Fibroblast of lung (primary cell): Measurements from ENCODE around the gene AFF2. TPM values are rescaled to one million over a fixed set of nuclear protein-coding genes. Genes with fewer than 3 reads are reported as not detected.
A peak's percentile ranks its signal among the peaks of the same experiment; 100 is the strongest.

Experiments used
- DNase-seq, 2 donors: peaks; one replicate each; pipeline versions ENCODE4 v3.0.0 to v3.0.0-alpha.2; 2010; ENCODE audit warnings: low read depth in 2 of 2
- H2AFZ ChIP-seq: 2 replicates; pipeline ENCODE4 v1.5.1; 2012; ENCODE audit warnings: low read length, control low read depth, inconsistent platforms
- H3K27ac ChIP-seq: 2 replicates; pipeline ENCODE4 v1.5.1; 2011; ENCODE audit warnings: low read length, control low read depth; ENCODE audit not compliant: insufficient read depth
- H3K27me3 ChIP-seq: 2 replicates; pipeline ENCODE4 v1.5.1; 2011; ENCODE audit warnings: mild to moderate bottlenecking, low read length; ENCODE audit not compliant: control insufficient read depth, insufficient read depth
- H3K36me3 ChIP-seq: 2 replicates; pipeline ENCODE4 v1.5.1; 2011; ENCODE audit warnings: low read length; ENCODE audit not compliant: control insufficient read depth, insufficient read depth
- H3K4me1 ChIP-seq: 2 replicates; pipeline ENCODE4 v1.5.1; 2011; ENCODE audit warnings: low read length; ENCODE audit not compliant: control insufficient read depth, insufficient read depth; ENCODE audit errors: extremely low read depth
- H3K4me2 ChIP-seq: 2 replicates; pipeline ENCODE4 v1.5.1; 2011; ENCODE audit warnings: low read length, control low read depth; ENCODE audit not compliant: insufficient read depth; ENCODE audit errors: extremely low read depth
- H3K4me3 ChIP-seq, 4 experiments: fragments of 200-600 bp in 1 of 4; sonication (generic) in 1 of 4; replicated peaks in 1 of 4; 2 replicates each; pipeline ENCODE4 v1.5.1; 2011 to 2016; ENCODE audit warnings: low read length in 4 of 4, low read depth in 3 of 4, mild to moderate bottlenecking in 3 of 4, control low read depth in 2 of 4, inconsistent platforms in 1 of 4, mixed read lengths in 1 of 4; ENCODE audit not compliant: insufficient read depth in 1 of 4; ENCODE audit errors: control extremely low read depth in 1 of 4
- H3K79me2 ChIP-seq: 2 replicates; pipeline ENCODE4 v1.5.1; 2012; ENCODE audit warnings: mild to moderate bottlenecking, low read length, inconsistent platforms; ENCODE audit not compliant: control insufficient read depth, insufficient read depth
- H3K9ac ChIP-seq: 2 replicates; pipeline ENCODE4 v1.5.1; 2011; ENCODE audit warnings: mild to moderate bottlenecking, low read length, control low read depth; ENCODE audit not compliant: insufficient read depth
- H3K9me3 ChIP-seq: 2 replicates; pipeline ENCODE4 v1.5.1; 2012; ENCODE audit warnings: low read depth, low read length; ENCODE audit not compliant: control insufficient read depth, insufficient read depth
- H4K20me1 ChIP-seq: 2 replicates; pipeline ENCODE4 v1.5.1; 2011; ENCODE audit warnings: low read length; ENCODE audit not compliant: control insufficient read depth, insufficient read depth; ENCODE audit errors: extremely low read depth
- CTCF ChIP-seq, 2 donors: IDR thresholded peaks in 1 of 2; conservative IDR thresholded peaks in 1 of 2; 1 replicate in 1 of 2; 2 replicates in 1 of 2; pipeline ENCODE4 v1.5.1; 2011 to 2012; ENCODE audit warnings: low read length in 2 of 2, control low read depth in 1 of 2, inconsistent platforms in 1 of 2, low read depth in 1 of 2, mild to moderate bottlenecking in 1 of 2
- EZH2 ChIP-seq: IDR thresholded peaks from 2 replicates; pipeline ENCODE4 v1.5.1; 2012; ENCODE audit warnings: low read length, control low read depth, mild to moderate bottlenecking; ENCODE audit errors: missing control alignments
- polyA plus RNA-seq, 2 donors: library from polyadenylated mRNA; depleted of rRNA in 1 of 2; stranded (reverse) in 1 of 2; unstranded in 1 of 2; fragments of >200 nt; gene quantifications; 2 replicates each; pipeline ENCODE4 v1.2.1, GENCODE V29; 2011 to 2012; ENCODE audit warnings: missing spikeins in 1 of 2
- total RNA-seq: library from RNA; depleted of rRNA; stranded (reverse); fragments of >200 nt; gene quantifications from 2 replicates; pipeline ENCODE4 v1.2.1, GENCODE V29; 2014

Gene AFF2
- total and polyA plus RNA-seq, 2 donors (not counting 1 experiment from before 2014, with no cell fraction given): under 0.01 to 0.05 TPM

GRCh38 chrX:148600131-148600530 is 99.7 kb downstream of the AFF2 start:
- Histone ChIP-seq H2AFZ (no peak overlapping the region), H3K27me3 (no peaks in the 10 kb centered on the region), H3K36me3 (no peaks in the 10 kb centered on the region), H3K79me2 (no peaks in the 10 kb centered on the region), H3K4me2 (no peak overlapping the region), H3K4me3 (no peak overlapping the region), H3K9ac (no peak overlapping the region), H3K4me1 (no peaks in the 10 kb centered on the region), H3K9me3 (no peaks in the 10 kb centered on the region), H4K20me1 (no peaks in the 10 kb centered on the region), H3K27ac (no peak overlapping the region)
- DNase-seq: no peak
- TF ChIP-seq CTCF (conservative IDR thresholded peaks at IDR 0.05 in 1 of 2, IDR thresholded peaks at IDR 0.05 in 1 of 2; ENCODE audit: low read depth in 1 of 2, low read length in 2 of 2): no peak
- no peak for TF ChIP-seq EZH2

DNA sequence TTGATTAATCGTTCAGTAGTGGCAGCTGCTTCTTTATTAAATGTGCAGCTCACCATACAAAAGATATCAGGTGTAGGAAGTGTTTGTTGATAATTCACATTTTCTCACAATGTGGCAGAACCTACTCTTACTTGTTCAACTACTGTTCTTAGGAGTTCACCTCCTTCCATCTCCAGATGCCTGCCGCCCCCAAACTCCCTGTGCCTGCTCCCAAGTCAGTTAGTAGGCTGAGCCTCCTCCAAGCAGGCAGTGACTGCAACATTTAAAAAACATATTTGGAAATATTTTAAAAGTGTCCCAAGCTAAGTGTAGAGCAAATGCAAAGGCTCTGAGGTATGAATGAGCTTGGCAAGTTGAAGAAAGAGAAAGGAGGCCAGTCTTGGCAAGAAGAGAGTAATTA is 100.2 kb downstream of the AFF2 start:
- H3K79me2 ChIP-seq: no peaks in the 10 kb centered on the region

DNA sequence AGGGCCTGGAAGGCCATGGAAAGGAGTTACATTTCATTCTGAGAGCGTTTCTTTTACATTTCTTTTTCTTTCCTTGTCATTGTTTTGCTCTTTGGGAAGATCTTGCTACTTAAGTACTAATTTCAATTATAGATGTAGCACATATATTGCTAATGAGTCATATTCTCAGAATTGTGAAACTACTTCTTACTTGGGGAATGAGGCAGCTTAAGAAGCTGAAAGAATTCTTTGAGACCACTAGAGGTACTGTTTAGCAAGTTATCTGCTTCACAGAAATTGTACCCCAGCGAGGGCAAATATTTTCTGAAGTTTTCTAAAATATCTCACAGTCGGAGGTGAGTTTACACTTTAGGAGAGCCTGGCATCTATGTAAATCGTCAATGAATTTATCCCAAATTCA is 100.6 kb downstream of the AFF2 start:
- no peaks in the 10 kb centered on the region for H4K20me1 ChIP-seq
- DNase-seq: peak; percentile 34 to 69
- H3K36me3 ChIP-seq: no peaks in the 10 kb centered on the region
- no peaks in the 10 kb centered on the region for H3K4me1 ChIP-seq
- H3K9ac ChIP-seq: no peak overlapping the region
- no peaks in the 10 kb centered on the region for H3K9me3 ChIP-seq
- no peak overlapping the region for H3K27ac ChIP-seq
- no peaks in the 10 kb centered on the region for H3K27me3 ChIP-seq
- no peak overlapping the region for H2AFZ ChIP-seq
- H3K4me3 ChIP-seq: no peak overlapping the region
- H3K79me2 ChIP-seq: no peaks in the 10 kb centered on the region
- TF ChIP-seq EZH2: no peak
- peak in 1 of 2 donors; percentile 1 for TF ChIP-seq CTCF (conservative IDR thresholded peaks at IDR 0.05 in 1 of 2, IDR thresholded peaks at IDR 0.05 in 1 of 2; ENCODE audit: low read depth in 1 of 2, low read length in 2 of 2)
- H3K4me2 ChIP-seq: no peak overlapping the region

More for the DNA sequence above, 100.2 kb downstream of the AFF2 start:
- Histone ChIP-seq H3K36me3 (no peaks in the 10 kb centered on the region), H4K20me1 (no peaks in the 10 kb centered on the region), H2AFZ (no peak overlapping the region), H3K4me3 (no peak overlapping the region), H3K9ac (no peak overlapping the region), H3K27me3 (no peaks in the 10 kb centered on the region), H3K27ac (no peak overlapping the region), H3K4me1 (no peaks in the 10 kb centered on the region), H3K9me3 (no peaks in the 10 kb centered on the region), H3K4me2 (no peak overlapping the region)
- no peak for DNase-seq
- TF ChIP-seq CTCF (conservative IDR thresholded peaks at IDR 0.05 in 1 of 2, IDR thresholded peaks at IDR 0.05 in 1 of 2; ENCODE audit: low read depth in 1 of 2, low read length in 2 of 2): no peak
- TF ChIP-seq EZH2: no peak
